ENCODE results near the gene EPHB1. TPM values are rescaled to one million over a fixed set of nuclear protein-coding genes. Genes with fewer than 3 reads are reported as not detected.

The EPHB1 gene
- total RNA-seq, 1 experiment from 2014 or later = 0.86 TPM

DNA sequence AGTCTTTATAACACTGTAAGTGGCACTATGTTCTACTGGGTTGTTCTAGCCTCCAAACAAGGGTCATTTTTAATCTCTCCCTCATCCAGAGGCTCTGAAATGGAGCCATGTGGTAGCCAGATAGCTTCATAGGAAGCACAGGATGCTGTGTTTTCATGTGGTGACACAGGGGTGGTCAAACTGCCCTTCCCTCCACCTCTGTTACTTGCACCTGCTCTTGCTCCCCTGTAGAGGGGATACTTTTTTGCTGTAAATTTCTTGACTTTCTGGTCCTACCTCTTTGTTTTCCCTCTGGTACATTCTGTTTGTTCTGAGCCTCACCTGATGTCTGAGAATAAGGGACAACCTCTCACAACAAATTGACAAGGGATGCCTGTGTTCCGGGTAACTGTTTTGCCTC, 76.8 kb downstream of the EPHB1 start:
- H3K4me2 ChIP-seq (ENCODE audit: low read length) = no peak overlapping the region
- intact Hi-C loops (cut with micrococcal nuclease) = no loop called here
- no peaks in the 10 kb centered on the region for H4K20me1 ChIP-seq (ENCODE audit: insufficient read depth)
- no peaks in the 10 kb centered on the region for H3K4me1 ChIP-seq (ENCODE audit: control insufficient read depth in 1 of 2, insufficient read depth in 2 of 2, low read length in 2 of 2)
- no peak overlapping the region for H2AFZ ChIP-seq (ENCODE audit: low read depth, low read length, poor library complexity, severe bottlenecking)
- BruUV-seq (replicated peaks) = no TSS peak
- H3K9me3 ChIP-seq (ENCODE audit: control insufficient read depth in 1 of 2, insufficient read depth in 1 of 2, low read depth in 1 of 2, low read length in 2 of 2) = no peaks in the 10 kb centered on the region
- RAD21 ChIA-PET (ENCODE audit: low non-redundant PET in 1 of 2, low total read pairs in 2 of 2, uncharacterized antibody in 2 of 2, unreplicated experiment in 2 of 2) = no interaction called here
- no peak overlapping the region for H3K27ac ChIP-seq (ENCODE audit: low read depth, low read length)
- H3K79me2 ChIP-seq (ENCODE audit: insufficient read depth, low read length) = no peaks in the 10 kb centered on the region
- H3K9me2 ChIP-seq (ENCODE audit: insufficient read depth) = no peaks in the 10 kb centered on the region
- CTCF ChIA-PET = no interaction called here
- DNase-seq (ENCODE audit: low read depth, low spot score) (no peak), ATAC-seq (no peak)
- no peak overlapping the region for H3K9ac ChIP-seq (ENCODE audit: low read length)
- TF ChIP-seq, protein P1, sequence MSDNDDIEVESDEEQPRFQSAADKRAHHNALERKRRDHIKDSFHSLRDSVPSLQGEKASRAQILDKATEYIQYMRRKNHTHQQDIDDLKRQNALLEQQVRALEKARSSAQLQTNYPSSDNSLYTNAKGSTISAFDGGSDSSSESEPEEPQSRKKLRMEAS (IDR thresholded peaks at IDR 0.05) = no peak
- TF ChIP-seq ZNF274 (IDR thresholded peaks at IDR 0.05; ENCODE audit: low read depth, low read length) (no peak), EGR1 (IDR thresholded peaks at IDR 0.05; ENCODE audit: low read depth) (no peak), CBX3 (IDR thresholded peaks at IDR 0.05; ENCODE audit: low read depth) (no peak), JUND (IDR thresholded peaks at IDR 0.05) (no peak), POLR2AphosphoS5 (IDR thresholded peaks at IDR 0.05; ENCODE audit: low read depth, low read length) (no peak), ZBTB33 (IDR thresholded peaks at IDR 0.05; ENCODE audit: extremely low read depth, insufficient replicate concordance, low read length) (no peak), TCF7L2 (IDR thresholded peaks at IDR 0.05; ENCODE audit: borderline replicate concordance, extremely low read depth, insufficient read depth, insufficient read length) (no peak), SIN3A (IDR thresholded peaks at IDR 0.05; ENCODE audit: low read depth) (no peak), ZFX (IDR thresholded peaks at IDR 0.05) (no peak), POLR2A (IDR thresholded peaks at IDR 0.05; ENCODE audit: borderline replicate concordance, extremely low read depth, insufficient read depth, insufficient read length) (no peak), EZH2 (IDR thresholded peaks at IDR 0.05) (no peak), RAD21 (IDR thresholded peaks at IDR 0.05; ENCODE audit: low read depth) (no peak), ELF1 (IDR thresholded peaks at IDR 0.05; ENCODE audit: borderline replicate concordance, low read depth) (no peak), YY1 (IDR thresholded peaks at IDR 0.05; ENCODE audit: extremely low read depth, insufficient replicate concordance, low read depth, low read length) (no peak), SRF (IDR thresholded peaks at IDR 0.05; ENCODE audit: low read depth) (no peak), SP1 (IDR thresholded peaks at IDR 0.05; ENCODE audit: low read depth) (no peak)
- TF ChIP-seq, protein P2, sequence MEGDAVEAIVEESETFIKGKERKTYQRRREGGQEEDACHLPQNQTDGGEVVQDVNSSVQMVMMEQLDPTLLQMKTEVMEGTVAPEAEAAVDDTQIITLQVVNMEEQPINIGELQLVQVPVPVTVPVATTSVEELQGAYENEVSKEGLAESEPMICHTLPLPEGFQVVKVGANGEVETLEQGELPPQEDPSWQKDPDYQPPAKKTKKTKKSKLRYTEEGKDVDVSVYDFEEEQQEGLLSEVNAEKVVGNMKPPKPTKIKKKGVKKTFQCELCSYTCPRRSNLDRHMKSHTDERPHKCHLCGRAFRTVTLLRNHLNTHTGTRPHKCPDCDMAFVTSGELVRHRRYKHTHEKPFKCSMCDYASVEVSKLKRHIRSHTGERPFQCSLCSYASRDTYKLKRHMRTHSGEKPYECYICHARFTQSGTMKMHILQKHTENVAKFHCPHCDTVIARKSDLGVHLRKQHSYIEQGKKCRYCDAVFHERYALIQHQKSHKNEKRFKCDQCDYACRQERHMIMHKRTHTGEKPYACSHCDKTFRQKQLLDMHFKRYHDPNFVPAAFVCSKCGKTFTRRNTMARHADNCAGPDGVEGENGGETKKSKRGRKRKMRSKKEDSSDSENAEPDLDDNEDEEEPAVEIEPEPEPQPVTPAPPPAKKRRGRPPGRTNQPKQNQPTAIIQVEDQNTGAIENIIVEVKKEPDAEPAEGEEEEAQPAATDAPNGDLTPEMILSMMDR (IDR thresholded peaks at IDR 0.05 in 2 of 3, conservative IDR thresholded peaks at IDR 0.05 in 1 of 3; ENCODE audit: borderline replicate concordance in 1 of 3, insufficient read depth in 1 of 3, low read depth in 2 of 3, low read length in 2 of 3) = no peak
- TF ChIP-seq, protein P3, sequence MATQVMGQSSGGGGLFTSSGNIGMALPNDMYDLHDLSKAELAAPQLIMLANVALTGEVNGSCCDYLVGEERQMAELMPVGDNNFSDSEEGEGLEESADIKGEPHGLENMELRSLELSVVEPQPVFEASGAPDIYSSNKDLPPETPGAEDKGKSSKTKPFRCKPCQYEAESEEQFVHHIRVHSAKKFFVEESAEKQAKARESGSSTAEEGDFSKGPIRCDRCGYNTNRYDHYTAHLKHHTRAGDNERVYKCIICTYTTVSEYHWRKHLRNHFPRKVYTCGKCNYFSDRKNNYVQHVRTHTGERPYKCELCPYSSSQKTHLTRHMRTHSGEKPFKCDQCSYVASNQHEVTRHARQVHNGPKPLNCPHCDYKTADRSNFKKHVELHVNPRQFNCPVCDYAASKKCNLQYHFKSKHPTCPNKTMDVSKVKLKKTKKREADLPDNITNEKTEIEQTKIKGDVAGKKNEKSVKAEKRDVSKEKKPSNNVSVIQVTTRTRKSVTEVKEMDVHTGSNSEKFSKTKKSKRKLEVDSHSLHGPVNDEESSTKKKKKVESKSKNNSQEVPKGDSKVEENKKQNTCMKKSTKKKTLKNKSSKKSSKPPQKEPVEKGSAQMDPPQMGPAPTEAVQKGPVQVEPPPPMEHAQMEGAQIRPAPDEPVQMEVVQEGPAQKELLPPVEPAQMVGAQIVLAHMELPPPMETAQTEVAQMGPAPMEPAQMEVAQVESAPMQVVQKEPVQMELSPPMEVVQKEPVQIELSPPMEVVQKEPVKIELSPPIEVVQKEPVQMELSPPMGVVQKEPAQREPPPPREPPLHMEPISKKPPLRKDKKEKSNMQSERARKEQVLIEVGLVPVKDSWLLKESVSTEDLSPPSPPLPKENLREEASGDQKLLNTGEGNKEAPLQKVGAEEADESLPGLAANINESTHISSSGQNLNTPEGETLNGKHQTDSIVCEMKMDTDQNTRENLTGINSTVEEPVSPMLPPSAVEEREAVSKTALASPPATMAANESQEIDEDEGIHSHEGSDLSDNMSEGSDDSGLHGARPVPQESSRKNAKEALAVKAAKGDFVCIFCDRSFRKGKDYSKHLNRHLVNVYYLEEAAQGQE (IDR thresholded peaks at IDR 0.05; ENCODE audit: low read depth) = no peak
- H3K27me3 ChIP-seq (ENCODE audit: insufficient read depth, low read length) = peaks cover 63% of the 10 kb centered on the region
- H3K36me3 ChIP-seq (ENCODE audit: control insufficient read depth in 1 of 2, insufficient read depth in 2 of 2, low read length in 2 of 2) = no peaks in the 10 kb centered on the region
- no peak overlapping the region for H3K4me3 ChIP-seq (replicated peaks in 1 of 2; ENCODE audit: low read depth in 1 of 2, low read length in 2 of 2)
- POLR2A ChIA-PET = no interaction called here

Measured in HCT116 (cell line).